ENCODE results near the gene ABCB7.
"Not testable (repeated sequence)": the region's sequence is repeated elsewhere in the genome, so short reads cannot be mapped to it uniquely, and the experiment has no call there.

Gene ABCB7

DNA sequence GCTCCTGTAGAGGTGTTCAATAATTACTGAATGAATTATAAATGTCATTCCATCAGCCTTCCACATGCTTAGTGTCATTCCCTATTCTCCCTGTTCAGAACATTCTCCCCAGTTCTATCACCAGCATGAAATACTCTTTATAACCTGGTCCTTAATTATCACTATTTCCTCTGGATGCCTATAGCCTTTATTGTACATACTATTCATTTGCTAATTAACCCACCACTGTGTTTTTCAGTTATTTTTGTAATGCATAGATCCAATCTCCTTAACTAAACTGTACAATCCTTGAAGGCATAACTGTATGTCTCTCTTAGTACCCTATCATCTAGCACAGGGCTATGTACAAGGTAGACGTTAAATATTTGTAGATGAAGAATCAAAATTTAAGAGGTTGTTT lies 1.2 kb downstream of the ABCB7 start:
- no peak for DNase-seq (ENCODE audit: extremely low read depth, low read depth)
- no peak overlapping the region; the same call in 1 of the 2 replicates for H3K4me3 ChIP-seq (replicated peaks; ENCODE audit: low read depth, low read length)
- TF ChIP-seq, protein P1, sequence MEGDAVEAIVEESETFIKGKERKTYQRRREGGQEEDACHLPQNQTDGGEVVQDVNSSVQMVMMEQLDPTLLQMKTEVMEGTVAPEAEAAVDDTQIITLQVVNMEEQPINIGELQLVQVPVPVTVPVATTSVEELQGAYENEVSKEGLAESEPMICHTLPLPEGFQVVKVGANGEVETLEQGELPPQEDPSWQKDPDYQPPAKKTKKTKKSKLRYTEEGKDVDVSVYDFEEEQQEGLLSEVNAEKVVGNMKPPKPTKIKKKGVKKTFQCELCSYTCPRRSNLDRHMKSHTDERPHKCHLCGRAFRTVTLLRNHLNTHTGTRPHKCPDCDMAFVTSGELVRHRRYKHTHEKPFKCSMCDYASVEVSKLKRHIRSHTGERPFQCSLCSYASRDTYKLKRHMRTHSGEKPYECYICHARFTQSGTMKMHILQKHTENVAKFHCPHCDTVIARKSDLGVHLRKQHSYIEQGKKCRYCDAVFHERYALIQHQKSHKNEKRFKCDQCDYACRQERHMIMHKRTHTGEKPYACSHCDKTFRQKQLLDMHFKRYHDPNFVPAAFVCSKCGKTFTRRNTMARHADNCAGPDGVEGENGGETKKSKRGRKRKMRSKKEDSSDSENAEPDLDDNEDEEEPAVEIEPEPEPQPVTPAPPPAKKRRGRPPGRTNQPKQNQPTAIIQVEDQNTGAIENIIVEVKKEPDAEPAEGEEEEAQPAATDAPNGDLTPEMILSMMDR (IDR thresholded peaks at IDR 0.05; ENCODE audit: low read depth, low read length, missing control alignments) = no peak

DNA sequence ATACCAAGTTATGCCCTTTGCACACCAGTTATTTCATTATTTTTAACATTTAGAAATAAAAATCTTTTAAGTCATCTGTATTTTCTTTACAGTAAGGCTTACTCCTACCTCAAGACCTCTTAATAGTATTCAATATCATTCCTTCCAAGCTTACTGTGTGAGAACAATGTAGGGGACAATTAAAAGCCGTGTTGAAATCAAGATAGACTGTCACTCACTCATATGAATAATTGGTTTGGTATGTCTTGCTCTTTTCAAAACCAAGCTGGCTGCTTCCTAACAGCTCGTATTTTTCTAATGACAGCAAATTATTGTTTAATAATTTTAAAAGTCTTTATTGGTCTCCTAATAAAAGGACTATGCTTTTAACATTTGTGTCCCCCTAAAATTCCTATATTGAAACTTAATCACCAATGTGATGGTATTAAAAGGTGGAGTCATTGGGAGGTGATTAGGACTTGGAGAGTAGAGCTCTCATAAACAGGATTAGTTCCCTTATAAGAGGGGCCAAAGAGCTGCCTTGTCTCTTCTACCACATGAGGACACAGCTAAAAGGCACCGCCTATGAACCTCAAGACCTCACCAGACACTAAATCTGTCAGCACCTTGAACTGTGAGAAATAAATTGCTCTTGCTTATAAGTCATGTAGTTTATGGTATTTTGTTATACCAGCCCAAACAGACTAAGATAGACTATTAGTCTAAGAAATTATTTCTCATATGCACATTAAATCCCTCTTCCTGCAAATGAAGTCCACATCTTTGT lies 4.1 kb downstream of the ABCB7 start:
- TF ChIP-seq, protein P1 (IDR thresholded peaks at IDR 0.05; ENCODE audit: low read depth, low read length, missing control alignments) = no peak
- no peak for DNase-seq (ENCODE audit: extremely low read depth, low read depth)

DNA sequence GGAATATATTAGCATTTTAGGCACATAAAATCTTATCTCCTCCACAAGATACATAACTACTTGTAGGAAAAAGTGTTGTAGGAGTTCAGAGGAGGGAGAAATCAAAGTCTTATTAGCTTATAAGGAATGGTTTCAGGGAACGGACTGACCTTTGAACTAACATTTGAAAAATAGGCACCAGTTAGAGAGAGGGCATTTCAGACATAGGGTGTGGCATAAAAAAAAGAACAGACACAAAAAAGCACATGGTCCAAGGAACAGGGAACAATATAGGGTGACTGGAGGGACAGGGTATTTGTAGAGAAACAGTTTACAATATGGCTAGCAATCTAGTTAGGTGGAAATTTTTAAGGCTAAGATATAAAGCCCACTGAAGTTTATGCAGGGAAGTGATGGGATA lies 6.4 kb downstream of the ABCB7 start:
- DNase-seq (ENCODE audit: extremely low read depth, low read depth) = no peak

More for the DNA sequence above, 4.1 kb downstream of the ABCB7 start:
- no peak overlapping the region for H3K4me3 ChIP-seq (replicated peaks; ENCODE audit: low read depth, low read length)

DNA sequence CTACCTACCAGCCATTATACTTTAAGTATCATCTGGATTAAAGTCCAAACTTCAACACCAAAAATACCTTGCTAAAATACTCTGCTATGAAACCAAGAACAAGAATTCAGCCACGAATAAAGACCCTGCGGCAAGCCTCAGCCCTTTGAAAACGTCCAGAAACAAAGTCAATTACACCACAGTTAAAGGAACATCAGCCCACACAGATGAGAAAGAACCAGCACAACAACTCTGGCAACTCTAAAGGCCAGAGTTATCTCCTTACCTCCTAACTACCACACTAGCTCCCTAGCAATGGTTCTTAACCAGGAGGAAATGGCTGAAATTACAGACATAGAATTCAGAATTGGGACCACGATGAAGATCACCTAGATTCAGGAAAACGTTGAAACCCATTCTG lies 23.4 kb downstream of the ABCB7 start:
- TF ChIP-seq, protein P1 (IDR thresholded peaks at IDR 0.05; ENCODE audit: low read depth, low read length, missing control alignments) = no peak
- H3K4me3 ChIP-seq (replicated peaks; ENCODE audit: low read depth, low read length) = no peak overlapping the region
- DNase-seq (ENCODE audit: extremely low read depth, low read depth) = no peak

More for the DNA sequence above, 6.4 kb downstream of the ABCB7 start:
- TF ChIP-seq, protein P1 (IDR thresholded peaks at IDR 0.05; ENCODE audit: low read depth, low read length, missing control alignments) = no peak
- no peak overlapping the region for H3K4me3 ChIP-seq (replicated peaks; ENCODE audit: low read depth, low read length)

DNA sequence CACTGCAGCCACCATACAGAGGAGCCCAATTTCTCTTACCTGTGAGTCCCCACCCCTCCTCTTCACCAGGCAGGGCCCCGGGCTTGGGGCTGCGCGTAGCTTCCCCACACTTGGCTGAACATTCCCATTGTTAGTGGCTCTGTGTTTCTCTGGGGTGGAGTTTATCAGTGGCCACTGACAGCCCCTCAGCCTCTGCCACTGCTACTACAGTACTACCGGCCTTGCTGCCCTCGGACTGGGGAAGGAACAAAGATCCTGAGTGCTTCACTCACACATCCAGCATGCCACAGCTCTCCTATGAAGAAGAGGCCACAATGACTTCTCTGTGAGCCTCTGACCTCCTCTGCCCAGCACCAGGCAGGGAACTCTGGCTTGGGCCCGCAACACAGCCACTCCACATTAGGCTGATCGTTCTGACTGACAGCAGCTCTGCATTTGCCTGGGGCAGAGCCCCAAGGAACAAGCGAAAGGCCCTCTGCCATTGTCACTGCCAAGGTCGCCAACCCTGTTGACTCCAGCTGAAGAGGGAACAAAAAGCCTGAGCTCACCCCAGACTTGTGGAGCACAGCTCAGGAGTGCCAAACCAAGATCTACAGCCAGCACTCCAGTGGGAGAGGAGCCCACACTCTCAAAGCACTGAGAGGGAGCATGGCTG lies 24.0 kb downstream of the ABCB7 start:
- H3K4me3 ChIP-seq (replicated peaks; ENCODE audit: low read depth, low read length) = no peak overlapping the region
- DNase-seq (ENCODE audit: extremely low read depth, low read depth) = no peak
- TF ChIP-seq, protein P1 (IDR thresholded peaks at IDR 0.05; ENCODE audit: low read depth, low read length, missing control alignments) = no peak

DNA sequence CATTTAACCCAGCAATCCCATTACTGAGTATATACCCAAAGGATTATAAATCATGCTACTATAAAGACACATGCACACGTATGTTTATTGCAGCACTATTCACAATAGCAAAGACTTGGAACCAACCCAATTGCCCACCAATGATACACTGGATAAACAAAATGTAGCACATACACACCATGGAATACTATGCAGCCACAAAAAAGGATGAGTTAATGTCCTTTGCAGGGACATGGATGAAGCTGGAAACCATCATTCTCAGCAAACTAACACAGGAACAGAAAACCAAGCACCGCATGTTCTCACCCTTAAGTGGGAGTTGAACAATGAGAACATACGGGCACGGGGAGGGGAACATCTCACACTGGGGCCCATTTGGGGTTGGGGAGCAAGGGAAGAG lies 27.0 kb downstream of the ABCB7 start:
- not testable (repeated sequence) for DNase-seq (ENCODE audit: extremely low read depth, low read depth); H3K4me3 ChIP-seq (replicated peaks; ENCODE audit: low read depth, low read length)

DNA sequence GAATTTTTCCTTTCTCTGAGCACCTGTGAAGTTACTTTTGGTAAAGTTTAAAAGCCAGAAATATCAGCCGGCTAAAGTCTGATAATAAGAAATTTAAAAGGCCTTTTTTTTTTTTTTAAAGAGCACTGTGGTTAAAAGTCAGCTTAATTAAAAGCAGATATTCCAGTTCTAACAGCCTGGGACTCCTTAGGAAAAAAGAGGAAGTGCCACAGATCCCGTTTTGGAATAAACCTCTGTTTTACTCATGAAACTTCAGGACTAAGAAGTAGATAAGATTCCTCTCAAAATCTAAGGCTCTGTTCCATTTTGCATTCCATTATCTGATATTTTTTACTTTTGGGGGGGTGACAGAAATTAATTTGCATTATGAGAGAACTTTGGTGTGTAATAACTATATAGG lies 37.8 kb downstream of the ABCB7 start:
- no peak overlapping the region for H3K4me3 ChIP-seq (replicated peaks; ENCODE audit: low read depth, low read length)
- no peak for DNase-seq (ENCODE audit: extremely low read depth, low read depth)
- TF ChIP-seq, protein P1 (IDR thresholded peaks at IDR 0.05; ENCODE audit: low read depth, low read length, missing control alignments) = no peak
